GM03348 (cell line): ENCODE results near the gene PDGFB.

Experiments
- DNase-seq: peaks from one replicate; pipeline ENCODE4 v3.0.0; 2012; ENCODE audit warnings: low spot score

PDGFB gene

DNA sequence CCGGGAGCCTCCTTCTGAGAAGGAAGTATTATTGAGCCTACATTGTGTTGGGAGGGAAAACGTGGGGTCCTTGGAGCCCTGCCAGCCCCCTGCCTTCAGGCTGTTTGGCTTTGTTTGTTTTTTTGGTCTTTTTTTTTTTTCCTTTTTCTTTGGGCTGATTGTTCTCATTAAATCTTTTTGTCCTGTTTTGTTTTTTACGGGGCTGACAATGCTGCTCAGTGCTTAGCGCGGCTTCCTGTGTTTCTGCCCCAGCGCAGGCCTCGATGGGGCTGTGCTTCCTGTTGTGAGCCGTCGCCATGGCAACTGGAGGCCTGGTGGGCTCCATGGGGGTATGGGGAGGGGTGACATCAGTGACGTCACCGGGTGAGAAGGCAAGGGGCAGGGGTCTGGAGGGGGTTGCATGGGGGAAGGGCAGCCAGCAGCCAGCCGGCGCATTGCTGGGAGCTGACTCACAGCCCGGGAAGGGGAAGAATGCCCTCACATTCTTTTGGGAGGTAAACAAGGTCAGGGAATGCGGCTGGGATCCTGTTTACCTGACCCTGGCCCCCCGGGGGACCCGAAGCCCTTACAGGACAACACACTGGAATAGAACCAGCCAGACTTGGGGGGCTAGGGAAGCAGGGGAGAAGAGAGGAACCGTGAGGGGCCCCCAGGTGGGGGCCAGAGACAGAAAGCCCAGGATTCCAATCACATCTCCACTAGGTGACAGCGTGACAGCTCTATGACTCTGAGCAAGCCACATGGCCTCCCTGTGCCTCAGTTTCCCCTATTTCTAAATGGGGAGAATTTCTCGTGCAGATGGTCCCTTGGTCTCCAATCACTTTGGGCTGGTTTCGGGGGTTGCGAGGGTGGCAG is 70.1 kb downstream of the PDGFB start:
- DNase-seq: peak; percentile 90

GRCh38 chr22:39173787-39174497 is 70.8 kb downstream of the PDGFB start:
- DNase-seq: no peak
